CD4-positive, alpha-beta T cell treated with Interleukin-6 at 100 ng/mL for 8 hours (primary cell): ENCODE results near the gene BBLN.
"Not testable (repeated sequence)": the region's sequence is repeated elsewhere in the genome, so short reads cannot be mapped to it uniquely, and the experiment has no call there.

Source experiments
- DNase-seq: peaks from one replicate; pipeline ENCODE4 v3.0.0-alpha.2; 2020; ENCODE audit warnings: mixed read lengths, low spot score

The BBLN gene

DNA sequence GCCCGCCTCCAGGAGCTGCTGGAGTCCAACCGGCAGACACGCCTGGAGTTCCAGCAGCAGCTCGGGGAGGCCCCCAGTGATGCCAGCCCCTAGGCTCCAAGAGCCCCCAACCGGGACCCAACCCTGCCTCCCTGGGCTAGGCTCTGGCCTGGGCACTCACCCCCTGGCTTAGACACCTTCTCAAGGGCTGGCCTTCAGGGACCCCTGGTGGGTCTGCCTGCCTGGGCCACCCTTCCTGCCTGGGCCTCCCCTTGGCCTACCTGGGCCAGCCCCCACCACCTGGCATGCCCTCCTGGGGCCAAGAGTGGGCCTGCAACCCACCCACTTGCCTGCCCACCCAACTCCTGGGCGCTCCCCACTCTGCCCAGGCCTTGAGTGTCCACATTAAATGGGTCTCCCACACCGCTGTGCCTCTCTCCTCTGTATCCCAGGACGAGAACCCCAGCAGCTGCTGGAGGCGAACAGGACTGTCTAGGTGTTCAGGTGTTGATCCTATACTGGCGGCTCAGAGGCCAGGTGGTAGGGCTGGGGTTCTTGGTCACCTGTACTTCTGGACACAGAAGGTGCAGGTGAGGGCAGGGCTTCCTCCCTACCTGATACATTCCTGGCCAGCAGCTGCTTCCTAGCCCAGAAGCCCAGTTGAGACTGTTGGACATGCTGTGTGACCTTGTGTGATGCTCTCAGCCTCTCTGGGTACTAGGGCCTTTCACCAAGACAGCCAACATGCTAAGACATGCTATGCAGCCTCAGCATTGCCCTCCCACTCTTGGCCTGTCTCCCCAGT is 3.6 kb downstream of the BBLN start:
- DNase-seq: no peak

GRCh38 chr9:128164307-128164885 is 4.3 kb downstream of the BBLN start:
- DNase-seq: no peak

DNA sequence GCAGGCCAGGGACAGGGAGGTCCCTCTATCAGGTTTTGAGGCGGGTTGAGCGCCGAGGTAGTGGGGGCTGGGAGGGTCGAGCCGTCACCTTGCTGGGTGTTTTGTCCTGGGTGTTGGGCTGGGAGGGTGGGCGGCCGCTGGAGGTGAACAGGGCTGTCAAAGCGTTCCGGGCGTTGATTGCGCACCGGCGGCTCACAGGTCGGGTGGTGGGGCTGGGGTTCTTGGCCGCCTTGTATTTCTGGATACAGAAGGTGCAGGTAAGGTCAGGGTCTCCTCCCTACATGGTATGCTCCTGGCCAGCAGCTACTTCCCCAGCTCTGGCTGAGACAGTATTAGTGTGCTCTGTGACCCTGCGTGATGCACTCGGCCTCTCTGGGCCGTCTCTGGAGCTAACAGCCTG is 6.1 kb downstream of the BBLN start:
- no peak for DNase-seq

GRCh38 chr9:128167209-128167608 is 7.1 kb downstream of the BBLN start:
- no peak for DNase-seq

GRCh38 chr9:128168731-128169308 is 8.8 kb downstream of the BBLN start:
- DNase-seq: no peak

GRCh38 chr9:128169492-128169891 is 9.4 kb downstream of the BBLN start:
- DNase-seq: no peak

DNA sequence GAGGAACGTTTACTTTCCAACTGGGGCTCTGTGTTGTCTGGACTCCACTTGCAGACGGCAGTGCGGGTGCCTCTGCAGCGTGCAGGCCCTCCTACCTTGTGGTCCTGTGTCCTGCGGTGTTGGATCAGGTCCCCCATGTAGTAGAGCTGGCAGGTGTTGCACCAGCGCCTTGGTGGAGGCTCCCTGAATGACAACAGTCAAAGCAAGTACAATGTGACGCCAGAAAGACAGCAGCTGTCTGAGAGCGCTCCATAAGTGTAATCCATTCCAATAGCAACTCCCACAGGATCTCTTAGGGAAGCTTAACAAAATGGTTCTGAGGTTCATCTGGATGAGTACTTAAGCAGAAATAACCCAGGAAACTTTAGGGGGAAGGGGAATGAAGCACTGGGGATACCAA is 9.9 kb downstream of the BBLN start:
- DNase-seq: no peak

- DNase-seq: no peak
Measured at GRCh38 chr9:128174062-128174461, 14.0 kb downstream of the BBLN start.

DNA sequence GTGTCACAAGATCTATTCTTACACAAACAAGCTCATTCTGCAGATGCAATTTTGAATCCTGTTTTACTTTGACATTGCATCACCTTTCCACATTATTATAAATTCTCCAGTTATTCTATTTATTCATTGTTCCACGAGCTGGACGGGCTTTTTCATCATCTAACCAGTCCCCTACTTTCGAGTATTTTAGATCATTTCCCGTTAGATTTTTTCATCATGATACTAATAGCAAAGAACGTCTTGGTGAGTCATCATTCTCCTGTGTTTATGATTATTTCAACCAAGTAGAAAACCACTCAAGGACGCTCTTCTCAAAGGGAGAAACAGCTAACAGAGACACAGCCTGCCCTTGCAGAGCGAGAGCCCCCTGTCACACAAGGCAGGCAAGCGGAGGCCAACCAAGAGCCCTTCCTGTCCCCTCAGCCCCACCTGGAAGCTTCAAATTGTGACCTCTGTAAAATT is 15.1 kb downstream of the BBLN start:
- no peak for DNase-seq

- DNase-seq: no peak
Measured at GRCh38 chr9:128175726-128176125, 15.7 kb downstream of the BBLN start.

GRCh38 chr9:128178806-128179431 is 18.9 kb downstream of the BBLN start:
- DNase-seq: no peak

- DNase-seq: no peak
Measured at GRCh38 chr9:128180001-128180400, 19.9 kb downstream of the BBLN start.

GRCh38 chr9:128180447-128180846 is 20.4 kb downstream of the BBLN start:
- no peak for DNase-seq

DNA sequence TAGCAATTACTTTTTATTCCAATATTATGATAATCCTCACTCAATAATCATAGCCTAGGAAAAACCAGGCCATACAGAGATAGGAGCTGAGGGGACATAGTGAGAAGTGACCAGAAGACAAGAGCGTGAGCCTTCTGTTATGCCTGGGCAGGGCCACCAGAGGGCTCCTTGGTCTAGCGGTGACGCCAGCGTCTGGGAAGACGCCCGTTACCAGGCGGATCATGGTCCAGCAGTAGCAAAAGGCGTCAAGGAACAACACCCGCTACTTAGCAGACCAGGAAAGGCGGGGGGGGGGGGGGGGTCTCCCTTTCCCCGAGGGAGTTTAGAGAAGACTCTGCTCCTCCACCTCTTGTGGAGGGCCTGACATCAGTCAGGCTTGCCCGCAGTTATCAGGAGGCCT is 21.4 kb downstream of the BBLN start:
- DNase-seq: not testable (repeated sequence)

GRCh38 chr9:128182893-128183588 is 23.0 kb downstream of the BBLN start:
- DNase-seq: no peak

DNA sequence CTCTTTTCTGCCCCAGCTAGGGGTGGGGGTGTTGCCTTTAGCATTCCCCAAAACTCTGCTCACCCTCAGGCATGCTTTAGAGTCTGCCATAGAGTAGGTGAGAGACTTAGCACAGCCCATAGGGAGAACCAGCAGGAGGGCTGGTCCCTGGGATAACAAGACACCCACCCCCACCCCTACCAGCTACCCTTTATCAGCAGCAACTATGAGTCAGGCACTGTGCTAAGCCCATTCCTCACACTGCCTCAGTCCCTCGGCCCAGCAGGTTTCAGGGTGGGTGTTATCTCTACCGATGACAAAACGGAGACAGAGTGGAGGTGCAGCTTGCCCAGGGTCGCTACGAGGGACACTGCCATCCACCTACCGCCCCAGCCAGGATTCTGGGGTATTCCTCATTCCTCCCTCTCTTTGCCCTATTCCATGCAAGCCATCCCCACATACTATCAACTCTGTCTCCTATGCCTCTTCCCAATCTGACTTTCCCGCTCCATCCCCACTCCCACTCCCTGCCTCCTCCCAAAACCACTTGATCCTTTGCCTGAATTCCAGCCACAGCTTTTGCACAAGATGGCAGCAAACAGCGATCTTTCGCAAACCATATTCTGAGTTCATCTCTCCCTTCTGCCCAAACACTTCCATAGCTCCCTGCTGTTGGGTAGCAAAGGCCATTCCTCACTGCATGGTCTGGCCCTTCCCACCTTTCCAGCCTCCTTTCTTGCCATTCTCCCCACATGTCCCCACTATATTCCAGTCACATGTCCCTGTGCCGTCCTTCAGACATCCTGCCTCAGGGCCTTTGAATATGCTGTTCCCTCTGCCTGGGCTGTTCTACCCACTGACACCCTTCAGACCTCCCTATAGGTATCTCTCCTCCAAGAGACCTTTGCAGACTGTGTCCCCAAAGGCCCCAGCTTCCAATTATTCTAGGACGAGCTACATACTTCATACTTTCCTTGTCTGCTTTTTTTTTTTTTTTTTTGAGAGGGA is 26.2 kb downstream of the BBLN start:
- no peak for DNase-seq

DNA sequence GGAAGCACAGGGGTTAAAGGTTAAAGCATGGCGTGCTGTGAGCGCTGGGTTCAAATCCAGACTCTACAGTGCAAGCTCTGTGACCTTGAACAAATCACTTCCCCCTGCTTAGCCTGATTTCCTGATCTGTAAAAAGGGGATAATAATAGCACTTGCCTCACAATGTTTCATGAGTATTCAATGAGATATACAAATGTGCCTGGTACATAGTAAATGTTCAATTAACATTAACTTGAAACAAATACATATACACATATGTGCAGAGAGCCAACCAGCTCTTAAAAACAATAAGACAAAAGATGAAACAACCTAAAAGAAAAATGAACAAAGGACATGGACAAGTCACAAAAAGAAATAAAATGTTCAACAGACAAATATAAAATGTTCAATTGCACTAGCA is 27.3 kb downstream of the BBLN start:
- no peak for DNase-seq

GRCh38 chr9:128188209-128188608 is 28.1 kb downstream of the BBLN start:
- DNase-seq: no peak

DNA sequence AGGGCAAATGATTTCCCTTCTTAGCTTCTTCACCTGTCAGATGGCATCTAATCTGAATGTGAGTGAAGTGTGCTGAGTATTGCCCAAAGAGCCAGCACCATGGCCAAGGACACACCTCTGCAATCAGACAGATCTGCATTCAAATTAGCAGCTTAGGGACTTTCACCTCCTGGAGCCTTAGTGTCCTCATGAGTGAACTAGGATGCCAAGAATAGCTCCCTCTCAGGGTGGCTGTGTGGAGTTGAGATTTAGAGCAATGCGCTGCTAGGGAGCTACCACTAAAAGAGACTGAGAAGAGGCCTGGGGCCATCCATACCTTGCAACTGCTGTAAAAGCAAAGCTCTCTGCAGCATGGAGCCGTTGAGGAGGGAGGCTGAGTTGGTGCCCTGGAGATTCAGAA is 29.9 kb downstream of the BBLN start:
- DNase-seq: no peak

- DNase-seq: no peak
Measured at GRCh38 chr9:128190516-128191405, 30.7 kb downstream of the BBLN start.
